ENCODE measurements around the gene RINL.
"Not testable (repeated sequence)": the region's sequence is repeated elsewhere in the genome, so short reads cannot be mapped to it uniquely, and the experiment has no call there.

Gene RINL

GRCh38 chr19:38904581-38905539, 26.8 kb upstream of the RINL start:
- DNase-seq: no peak

GRCh38 chr19:38901683-38902082, 23.6 kb upstream of the RINL start:
- no peak for DNase-seq

- no peak for DNase-seq
These were observed 22.7 kb upstream of the RINL start for GRCh38 chr19:38900743-38901190.

- DNase-seq: peak in 3 of 56 donors; percentile 54 to 83 (median 67)
These were observed 22.1 kb upstream of the RINL start for GRCh38 chr19:38900202-38900629.

- peak; percentile 75 to 100 (median 100) for DNase-seq
These were observed 21.5 kb upstream of the RINL start, which contains the start of the genes NFKBIB and SIRT2 for GRCh38 chr19:38899447-38900201. Gene NFKBIB, plus strand, starts transcription at chr19:38899969. Its CDS starts 64 bp downstream, at chr19:38900033. Gene SIRT2, minus strand, starts transcription at chr19:38899618. Its CDS starts 97 bp downstream, at chr19:38899521.

- peak in 4 of 56 donors; percentile 36 to 54 (median 44) for DNase-seq
These were observed 20.8 kb upstream of the RINL start for GRCh38 chr19:38898788-38899446.

GRCh38 chr19:38894968-38895367, 16.9 kb upstream of the RINL start:
- no peak for DNase-seq

- no peak for DNase-seq
These were observed 15.3 kb upstream of the RINL start for GRCh38 chr19:38893341-38893771.

- no peak for DNase-seq
These were observed 14.8 kb upstream of the RINL start for GRCh38 chr19:38892841-38893240.

GRCh38 chr19:38891771-38892170, 13.7 kb upstream of the RINL start:
- peak in 41 of 56 donors; percentile 10 to 76 (median 45) for DNase-seq

- DNase-seq: no peak
These were observed 12.6 kb upstream of the RINL start for GRCh38 chr19:38890686-38891085.

- DNase-seq: no peak
These were observed 11.7 kb upstream of the RINL start for GRCh38 chr19:38889803-38890202.

GRCh38 chr19:38888876-38889275, 10.8 kb upstream of the RINL start:
- no peak for DNase-seq

- not testable (repeated sequence) for DNase-seq
These were observed 6.6 kb upstream of the RINL start for GRCh38 chr19:38884691-38885090.

GRCh38 chr19:38883286-38883685, 5.2 kb upstream of the RINL start:
- DNase-seq: no peak

- DNase-seq: no peak
These were observed 3.0 kb upstream of the RINL start for GRCh38 chr19:38880882-38881609.

- no peak for DNase-seq
These were observed 2.2 kb upstream of the RINL start for GRCh38 chr19:38880076-38880881.

GRCh38 chr19:38879400-38879751, 1.3 kb upstream of the RINL start:
- DNase-seq: no peak

- no peak for DNase-seq
These were observed 712 bp upstream of the RINL start for GRCh38 chr19:38878575-38879399.
